K562 (cell line): ENCODE measurements around the gene USP13. TPM values are rescaled to one million over a fixed set of nuclear protein-coding genes. Genes with fewer than 3 reads are reported as not detected.

Experiments used
- SFPQ ChIP-seq: fragments of 200-400 bp; formaldehyde crosslinking; IDR thresholded peaks from 2 replicates; pipeline ENCODE4 v1.6.1; 2017; ENCODE audit warnings: mild to moderate bottlenecking, low read depth, low read length, moderate library complexity
- ZNF407 ChIP-seq: fragments of 450-650 bp; IDR thresholded peaks from 2 replicates; pipeline ENCODE4 v1.6.1; 2016; ENCODE audit warnings: low read depth
- polyA plus RNA-seq, 8 experiments: library from polyadenylated mRNA; depleted of rRNA in 4 of 8; stranded (reverse) in 5 of 8; unstranded in 3 of 8; fragments of >200 nt; fragmentation: Nextera tagmentation in 2 of 8; fragmentation: Illumina TruSeq in 1 of 8; extraction: Ambion mirVana in 2 of 8; extraction: Trizol in 1 of 8; gene quantifications; 2 replicates each; pipeline versions ENCODE4 v1.2.1 to v1.2.3, GENCODE V29; 2011 to 2014; ENCODE audit warnings: inconsistent platforms in 1 of 8, missing spikeins in 1 of 8
- total RNA-seq, 7 experiments: library from RNA; depleted of rRNA in 6 of 7; stranded (reverse); fragments of >200 nt in 6 of 7; fragmentation: Illumina TruSeq in 2 of 7; extraction: Trizol in 2 of 7; gene quantifications; 2 replicates each; pipeline versions ENCODE4 v1.2.1 to v1.2.3, GENCODE V29; 2011 to 2021; ENCODE audit warnings: low replicate concordance in 1 of 7

Gene USP13
- total and polyA plus RNA-seq, 9 of the 15 experiments (the other 6 are each of a cell fraction or from before 2014, with no cell fraction given), result 0.11 to 2.3 (median 0.51) TPM

GRCh38 chr3:179681492-179682263, 28.8 kb downstream of the USP13 start (continued):
- TF ChIP-seq SFPQ, result no peak
- TF ChIP-seq ZNF407, result no peak
